ENCODE data around the gene TMEM258.

- TF ChIP-seq JUND (IDR thresholded peaks at IDR 0.05) (no peak), REST (IDR thresholded peaks at IDR 0.05) (no peak), CTCF (IDR thresholded peaks at IDR 0.05; ENCODE audit: low read depth, low read length, missing input control) (no peak), SP1 (IDR thresholded peaks at IDR 0.05) (no peak), FOXA1 (IDR thresholded peaks at IDR 0.05) (no peak), RAD21 (IDR thresholded peaks at IDR 0.05) (no peak), TAF1 (conservative IDR thresholded peaks at IDR 0.05) (no peak), YY1 (IDR thresholded peaks at IDR 0.05) (no peak), GABPA (IDR thresholded peaks at IDR 0.05 in 1 of 2, conservative IDR thresholded peaks at IDR 0.05 in 1 of 2) (no peak), MAX (IDR thresholded peaks at IDR 0.05) (no peak), HNF4G (IDR thresholded peaks at IDR 0.05) (no peak)
Measured at GRCh38 chr11:61771195-61771894, 21.1 kb downstream of the TMEM258 start.
